ENCODE measurements around the gene C3orf49.

DNA sequence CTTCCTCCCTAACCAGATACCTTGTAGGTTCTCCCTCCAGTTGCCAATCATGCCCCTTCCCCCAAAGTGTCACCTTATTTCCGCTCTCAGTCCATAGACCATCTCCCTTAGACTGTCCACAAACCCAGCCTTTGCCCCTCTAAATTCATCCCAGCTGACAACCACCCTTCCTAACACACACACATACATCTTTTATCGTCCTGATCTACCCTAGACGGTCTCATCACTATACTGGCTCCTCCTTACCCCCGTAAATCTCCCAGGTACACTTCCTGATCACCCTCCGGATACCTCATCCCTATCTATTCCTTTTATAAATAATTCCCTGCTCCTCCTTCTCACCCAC, 43.7 kb downstream of the C3orf49 start:
- TF ChIP-seq GTF2F1 (IDR thresholded peaks at IDR 0.05; ENCODE audit: low read length) (no peak), ZNF253 (CRISPR knock-in tag; IDR thresholded peaks at IDR 0.05; ENCODE audit: borderline replicate concordance) (no peak), SETDB1 (CRISPR knock-in tag; IDR thresholded peaks at IDR 0.05; ENCODE audit: borderline replicate concordance) (no peak), RBM39 (IDR thresholded peaks at IDR 0.05; ENCODE audit: low read depth, low read length, poor library complexity, severe bottlenecking) (no peak)
- TF ChIP-seq, protein P1, sequence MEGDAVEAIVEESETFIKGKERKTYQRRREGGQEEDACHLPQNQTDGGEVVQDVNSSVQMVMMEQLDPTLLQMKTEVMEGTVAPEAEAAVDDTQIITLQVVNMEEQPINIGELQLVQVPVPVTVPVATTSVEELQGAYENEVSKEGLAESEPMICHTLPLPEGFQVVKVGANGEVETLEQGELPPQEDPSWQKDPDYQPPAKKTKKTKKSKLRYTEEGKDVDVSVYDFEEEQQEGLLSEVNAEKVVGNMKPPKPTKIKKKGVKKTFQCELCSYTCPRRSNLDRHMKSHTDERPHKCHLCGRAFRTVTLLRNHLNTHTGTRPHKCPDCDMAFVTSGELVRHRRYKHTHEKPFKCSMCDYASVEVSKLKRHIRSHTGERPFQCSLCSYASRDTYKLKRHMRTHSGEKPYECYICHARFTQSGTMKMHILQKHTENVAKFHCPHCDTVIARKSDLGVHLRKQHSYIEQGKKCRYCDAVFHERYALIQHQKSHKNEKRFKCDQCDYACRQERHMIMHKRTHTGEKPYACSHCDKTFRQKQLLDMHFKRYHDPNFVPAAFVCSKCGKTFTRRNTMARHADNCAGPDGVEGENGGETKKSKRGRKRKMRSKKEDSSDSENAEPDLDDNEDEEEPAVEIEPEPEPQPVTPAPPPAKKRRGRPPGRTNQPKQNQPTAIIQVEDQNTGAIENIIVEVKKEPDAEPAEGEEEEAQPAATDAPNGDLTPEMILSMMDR (CRISPR knock-in tag; IDR thresholded peaks at IDR 0.05) = no peak
- TF ChIP-seq, protein P2, sequence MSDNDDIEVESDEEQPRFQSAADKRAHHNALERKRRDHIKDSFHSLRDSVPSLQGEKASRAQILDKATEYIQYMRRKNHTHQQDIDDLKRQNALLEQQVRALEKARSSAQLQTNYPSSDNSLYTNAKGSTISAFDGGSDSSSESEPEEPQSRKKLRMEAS (IDR thresholded peaks at IDR 0.05) = no peak

All from HepG2 (cell line).